Stimulated activated CD4-positive, alpha-beta T cell treated with anti-CD3 and anti-CD28 coated beads, TNF-alpha, amount 100 ng/mL, for 4 hours (primary cell): Measurements from ENCODE around the gene KRTAP4-11.
"Not testable (repeated sequence)": the region's sequence is repeated elsewhere in the genome, so short reads cannot be mapped to it uniquely, and the experiment has no call there.

Experiments used
- DNase-seq, 3 experiments: peaks; one replicate each; pipeline ENCODE4 v3.0.0-alpha.2; 2020; ENCODE audit warnings: low read depth in 3 of 3

KRTAP4-11 gene

GRCh38 chr17:41117846-41118386 is at the start of gene KRTAP4-11:
TSS of gene KRTAP4-11 (minus strand) at chr17:41118373. CDS start at chr17:41118315, 58 bp downstream.
- not testable (repeated sequence) for DNase-seq

DNA sequence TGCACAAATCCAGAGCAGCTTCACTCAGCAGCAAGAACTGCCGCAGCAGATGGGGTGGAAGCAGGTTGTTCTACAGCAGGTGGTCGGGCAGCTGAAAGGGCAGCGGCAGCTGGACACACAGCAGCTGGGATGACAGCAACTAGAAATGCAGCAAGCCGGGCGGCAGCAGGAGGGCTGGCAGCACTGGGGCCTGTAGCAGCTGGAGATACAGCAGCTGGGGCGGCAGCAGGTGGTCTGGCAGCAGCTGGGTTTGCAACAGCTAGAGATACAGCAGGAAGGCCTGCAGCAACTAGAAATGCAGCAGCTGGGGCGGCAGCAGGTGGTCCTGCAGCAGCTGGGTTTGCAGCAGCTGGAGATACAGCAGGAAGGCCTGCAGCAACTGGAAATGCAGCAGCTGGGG is 49.4 kb upstream of the KRTAP4-11 start:
- DNase-seq, result no peak

GRCh38 chr17:41163828-41164227 is 45.7 kb upstream of the KRTAP4-11 start:
- no peak for DNase-seq

- no peak for DNase-seq
Observed at GRCh38 chr17:41160648-41161047, 42.5 kb upstream of the KRTAP4-11 start, which contains the start of gene KRTAP4-4. TSS of gene KRTAP4-4 (minus strand) at chr17:41160748. CDS start at chr17:41160691, 57 bp downstream.

GRCh38 chr17:41160190-41160589 is 42.0 kb upstream of the KRTAP4-11 start:
- not testable (repeated sequence) for DNase-seq

- no peak for DNase-seq
Observed at GRCh38 chr17:41153856-41154255, 35.7 kb upstream of the KRTAP4-11 start.

GRCh38 chr17:41151525-41151924 is 33.4 kb upstream of the KRTAP4-11 start:
- DNase-seq, result no peak

DNA sequence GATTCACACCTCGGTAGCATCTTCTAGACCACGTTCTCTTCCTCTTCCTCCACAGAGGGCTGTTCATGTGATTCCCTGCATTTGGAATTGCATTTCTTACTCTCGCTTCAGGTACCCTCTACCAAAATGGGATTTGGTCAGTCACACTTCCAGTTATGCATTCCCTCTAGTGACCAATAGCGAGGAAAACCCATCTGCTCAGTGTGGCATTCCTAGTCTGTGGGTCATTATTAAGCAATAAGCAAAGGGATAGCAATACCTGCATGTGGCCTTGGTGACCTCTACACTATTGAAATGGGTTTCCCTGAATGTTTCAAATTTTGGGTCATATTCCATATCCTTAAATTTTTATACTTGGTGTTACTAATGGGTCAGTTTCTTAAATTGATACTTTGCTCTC is 31.9 kb upstream of the KRTAP4-11 start:
- no peak for DNase-seq

DNA sequence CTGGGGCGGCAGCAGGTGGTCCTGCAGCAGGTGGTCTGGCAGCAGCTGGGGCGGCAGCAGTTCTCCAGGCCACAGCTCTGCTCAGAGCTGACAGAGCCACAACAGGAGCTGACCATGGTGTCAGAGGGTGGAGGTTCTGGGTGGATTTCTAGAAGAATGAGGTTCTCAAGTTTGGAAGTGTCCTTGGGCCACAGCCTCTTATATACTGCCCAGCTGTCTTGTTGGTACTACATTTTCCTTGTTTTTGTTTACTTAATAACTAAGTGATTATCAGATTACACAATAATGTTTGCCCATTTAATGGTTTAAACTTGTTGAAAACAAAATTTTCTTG is 31.4 kb upstream of the KRTAP4-11 start, which contains the start of gene KRTAP4-5:
Gene KRTAP4-5 (minus strand): TSS at position 174 of the 334 bp plus-strand sequence. CDS start 58 bp downstream, at position 116.
- no peak for DNase-seq

DNA sequence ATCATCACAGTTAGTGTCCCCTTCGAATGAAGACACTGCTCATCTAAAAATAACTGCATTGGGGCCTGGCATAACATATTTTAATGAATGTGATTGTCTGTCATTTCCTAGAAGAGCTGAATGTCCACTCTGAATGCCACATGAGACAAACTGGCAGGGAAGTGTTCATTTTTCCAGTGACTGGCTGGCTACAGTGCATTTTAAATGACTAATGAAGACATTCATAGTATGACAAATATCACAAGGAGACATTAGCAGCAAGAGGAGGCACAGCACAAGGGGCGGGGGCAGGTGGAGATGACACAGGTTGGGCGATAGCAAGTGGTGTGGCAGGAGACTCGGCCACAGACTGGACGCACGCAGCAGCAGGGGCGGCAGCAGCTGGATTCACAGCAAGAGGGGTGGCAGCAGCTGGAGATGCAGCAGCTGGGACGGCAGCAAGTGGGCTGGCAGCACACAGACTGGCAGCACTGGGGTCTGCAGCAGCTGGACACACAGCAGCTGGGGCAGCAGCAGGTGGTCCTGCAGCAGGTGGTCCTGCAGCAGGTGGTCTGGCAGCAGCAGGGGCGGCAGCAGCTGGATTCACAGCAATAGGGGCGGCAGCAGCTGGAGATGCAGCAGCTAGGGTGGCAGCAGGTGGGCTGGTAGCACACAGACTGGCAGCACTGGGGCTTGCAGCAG is 30.9 kb upstream of the KRTAP4-11 start:
- not testable (repeated sequence) for DNase-seq

DNA sequence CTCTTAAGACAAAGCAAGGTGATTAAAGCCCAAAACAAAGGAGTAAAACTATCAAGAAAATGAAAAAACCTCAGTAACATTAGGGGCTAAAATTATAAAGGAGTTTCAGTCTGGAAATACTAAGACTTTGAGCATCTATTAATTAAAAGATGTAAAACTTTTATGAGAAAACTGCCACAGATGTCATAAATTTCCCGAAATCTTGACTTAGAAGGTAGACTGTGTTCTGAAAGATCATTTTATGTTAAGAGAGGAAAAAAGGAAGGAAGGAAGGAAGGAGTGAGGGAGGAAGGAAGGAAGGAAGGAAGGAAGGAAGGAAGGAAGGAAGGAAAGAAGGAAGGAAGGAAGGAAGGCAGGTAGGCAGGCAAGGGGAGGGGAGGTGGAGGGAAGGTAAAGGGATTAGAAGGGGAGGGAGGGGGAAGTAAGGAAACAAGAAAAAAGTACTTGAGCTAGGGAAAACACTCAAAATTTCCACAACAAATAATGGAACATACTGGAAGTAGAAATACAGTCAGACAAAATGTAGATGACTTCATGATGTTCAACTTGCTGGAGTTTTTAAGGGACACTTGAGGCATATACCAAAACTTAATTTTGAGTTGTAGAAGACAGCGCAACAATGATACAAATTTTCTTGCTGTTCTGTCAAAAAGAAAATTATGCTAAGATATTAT is 29.5 kb upstream of the KRTAP4-11 start:
- no peak for DNase-seq

DNA sequence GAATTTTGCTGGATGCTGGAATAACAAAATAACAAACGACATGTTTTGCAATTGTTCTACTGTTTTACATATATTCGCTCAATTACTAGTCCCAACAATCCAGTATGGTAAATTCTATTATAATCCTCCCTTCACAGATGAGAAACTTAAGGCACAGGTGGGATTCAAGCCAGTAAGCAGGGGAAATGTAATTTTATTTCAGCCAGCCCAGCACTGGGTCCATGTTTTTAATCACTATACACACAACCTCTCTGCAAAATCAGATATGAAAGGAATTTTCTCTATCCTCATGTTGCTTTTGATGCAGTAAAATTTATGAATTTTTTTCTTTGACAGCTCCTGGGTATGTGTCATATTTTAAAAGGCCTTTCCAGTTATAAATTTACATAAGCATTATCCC is 27.1 kb upstream of the KRTAP4-11 start:
- DNase-seq, result no peak

- DNase-seq, result no peak
Observed at GRCh38 chr17:41144846-41145245, 26.7 kb upstream of the KRTAP4-11 start.

DNA sequence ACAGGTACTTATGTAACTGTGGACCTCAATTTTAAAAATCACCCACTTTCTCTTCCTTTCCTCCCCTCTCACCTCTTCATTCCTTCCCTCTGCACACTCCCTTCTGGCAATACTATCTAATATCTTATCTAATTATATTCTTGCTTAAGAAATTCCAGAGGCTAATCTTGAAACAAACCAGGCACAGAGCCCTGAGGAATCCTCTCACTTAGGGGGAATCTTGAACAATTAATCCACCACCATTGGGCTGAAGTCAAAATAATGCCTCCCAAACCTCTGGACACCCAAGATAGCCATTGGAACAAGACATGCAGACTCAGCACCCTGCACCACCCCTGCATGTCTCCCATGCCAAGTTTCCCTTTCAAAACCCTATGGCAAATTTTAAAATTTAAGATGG is 23.2 kb upstream of the KRTAP4-11 start:
- no peak for DNase-seq

DNA sequence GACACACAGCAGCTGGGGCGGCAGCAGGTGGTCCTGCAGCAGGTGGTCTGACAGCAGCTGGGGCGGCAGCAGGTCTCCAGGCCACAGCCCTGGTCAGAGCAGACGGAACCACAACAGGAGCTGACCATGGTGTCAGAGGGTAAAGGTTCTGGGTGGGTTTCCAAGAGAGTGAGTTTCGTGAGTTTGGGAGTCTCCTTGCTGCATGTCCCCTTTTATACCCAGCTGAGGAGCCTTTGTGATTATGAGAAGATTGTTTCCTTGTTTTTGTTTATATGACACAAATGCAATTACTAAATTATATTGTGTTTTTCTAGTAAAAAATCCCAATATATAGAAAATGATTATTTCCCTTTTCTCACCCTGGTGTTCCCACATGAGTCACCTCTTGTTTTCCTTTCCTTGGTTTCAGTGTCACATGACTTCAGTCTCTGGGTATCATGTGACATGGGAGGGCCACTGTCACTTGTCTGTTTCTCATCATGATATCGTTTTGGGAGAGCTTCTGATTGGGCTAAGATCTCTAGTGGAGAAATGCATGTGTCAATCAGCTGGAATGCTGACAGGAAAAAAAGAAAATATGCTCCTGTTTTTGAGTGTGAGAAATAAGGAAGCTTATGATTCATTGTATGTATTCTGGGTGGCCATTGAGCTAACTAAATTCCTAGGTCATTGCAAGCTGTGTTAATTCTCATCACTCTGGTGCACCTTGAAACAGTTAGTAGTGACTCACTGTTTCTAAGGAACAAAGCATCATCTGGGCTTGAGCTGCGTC is 22.4 kb upstream of the KRTAP4-11 start, which contains the start of gene KRTAP4-6:
Gene KRTAP4-6 (minus strand): TSS at position 185 of the 772 bp plus-strand sequence. CDS start 57 bp downstream, at position 128.
- no peak for DNase-seq

DNA sequence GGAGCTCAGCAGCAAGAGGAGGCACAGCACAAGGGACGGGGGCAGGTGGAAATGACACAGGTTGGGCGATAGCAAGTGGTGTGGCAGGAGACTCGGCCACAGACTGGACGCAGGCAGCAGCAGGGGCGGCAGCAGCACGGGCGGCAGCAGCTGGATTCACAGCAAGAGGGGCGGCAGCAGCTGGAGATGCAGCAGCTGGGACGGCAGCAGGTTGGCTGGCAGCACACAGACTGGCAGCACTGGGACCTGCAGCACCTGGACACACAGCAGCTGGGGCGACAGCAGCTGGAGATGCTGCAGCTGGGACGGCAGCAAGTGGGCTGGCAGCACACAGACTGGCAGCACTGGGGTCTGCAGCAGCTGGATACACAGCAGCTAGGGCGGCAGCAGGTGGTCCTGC is 21.7 kb upstream of the KRTAP4-11 start:
- not testable (repeated sequence) for DNase-seq

- no peak for DNase-seq
Observed at GRCh38 chr17:41133880-41134735, 15.9 kb upstream of the KRTAP4-11 start.

- DNase-seq, result no peak
Observed at GRCh38 chr17:41131979-41132378, 13.8 kb upstream of the KRTAP4-11 start.

GRCh38 chr17:41127371-41127770 is 9.2 kb upstream of the KRTAP4-11 start:
- DNase-seq, result no peak

GRCh38 chr17:41126412-41126811 is 8.2 kb upstream of the KRTAP4-11 start:
- no peak for DNase-seq

- no peak for DNase-seq
Observed at GRCh38 chr17:41125064-41125463, 6.9 kb upstream of the KRTAP4-11 start.
